Neural progenitor cell (in vitro differentiated cells): ENCODE data around the gene CACNB4. TPM values are rescaled to one million over a fixed set of nuclear protein-coding genes. Genes with fewer than 3 reads are reported as not detected.

Experiments used
- DNase-seq: peaks from one replicate; pipeline ENCODE4 v3.0.0-alpha.2; 2016; ENCODE audit warnings: low spot score
- H2AFZ ChIP-seq: fragments of 200-600 bp; sonication (generic); replicated peaks from 2 replicates; pipeline ENCODE4 v1.6.1; 2016; ENCODE audit warnings: antibody characterized with exemption
- H3F3A ChIP-seq: fragments of 200-600 bp; sonication (generic); 2 replicates; pipeline ENCODE4 v1.6.1; 2016; ENCODE audit warnings: antibody characterized with exemption, low read depth
- H3K27ac ChIP-seq: fragments of 200-600 bp; sonication (generic); 2 replicates; pipeline ENCODE4 v1.5.1; 2016; ENCODE audit warnings: mild to moderate bottlenecking
- H3K27me3 ChIP-seq: fragments of 200-600 bp; sonication (generic); 2 replicates; pipeline ENCODE4 v1.6.1; 2016; ENCODE audit warnings: mild to moderate bottlenecking, moderate library complexity
- H3K36me3 ChIP-seq: fragments of 200-600 bp; sonication (generic); 2 replicates; pipeline ENCODE4 v1.5.1; 2016
- H3K4me1 ChIP-seq: fragments of 200-600 bp; sonication (generic); 2 replicates; pipeline ENCODE4 v1.6.1; 2016; ENCODE audit warnings: mixed run types
- H3K4me2 ChIP-seq: fragments of 200-600 bp; sonication (generic); 2 replicates; pipeline ENCODE4 v1.6.1; 2016
- H3K4me3 ChIP-seq: fragments of 200-600 bp; sonication (generic); 2 replicates; pipeline ENCODE4 v1.5.1; 2016
- H3K79me2 ChIP-seq: fragments of 200-600 bp; sonication (generic); 2 replicates; pipeline ENCODE4 v1.6.1; 2016; ENCODE audit warnings: low read depth
- H3K9ac ChIP-seq: fragments of 200-600 bp; sonication (generic); 2 replicates; pipeline ENCODE4 v1.6.1; 2016
- H3K9me3 ChIP-seq: fragments of 200-600 bp; sonication (generic); 2 replicates; pipeline ENCODE4 v1.5.1; 2016; ENCODE audit warnings: low read depth
- H4K20me1 ChIP-seq: fragments of 200-600 bp; sonication (generic); 2 replicates; pipeline ENCODE4 v1.6.1; 2016; ENCODE audit warnings: low read depth
- H3K27ac Mint-ChIP-seq: 3 replicates; pipeline ENCODE4 v1.8.0; 2021; ENCODE audit warnings: mixed read lengths
- H3K27me3 Mint-ChIP-seq: 2 replicates; pipeline ENCODE4 v1.8.0; 2022; ENCODE audit warnings: low read depth, mild to moderate bottlenecking, inconsistent platforms, moderate library complexity, mixed read lengths; ENCODE audit not compliant: insufficient read depth
- H3K36me3 Mint-ChIP-seq: 3 replicates; pipeline ENCODE4 v1.8.0; 2021; ENCODE audit warnings: mixed read lengths
- H3K4me1 Mint-ChIP-seq: 3 replicates; pipeline ENCODE4 v1.8.0; 2021; ENCODE audit warnings: mixed read lengths
- H3K4me3 Mint-ChIP-seq: 3 replicates; pipeline ENCODE4 v1.8.0; 2021; ENCODE audit warnings: mild to moderate bottlenecking, moderate library complexity, mixed read lengths
- H3K9me3 Mint-ChIP-seq: 3 replicates; pipeline ENCODE4 v1.8.0; 2020; ENCODE audit warnings: mixed read lengths
- EZH2 ChIP-seq: fragments of 200-600 bp; sonication (generic); IDR thresholded peaks from 2 replicates; pipeline ENCODE4 v1.6.1; 2017; ENCODE audit warnings: antibody characterized with exemption, mild to moderate bottlenecking, moderate library complexity
- EZH2phosphoT487 ChIP-seq: fragments of 200-600 bp; sonication (generic); IDR thresholded peaks from 2 replicates; pipeline ENCODE4 v1.6.1; 2017; ENCODE audit warnings: antibody characterized with exemption
- total RNA-seq: library from RNA; depleted of rRNA; stranded (reverse); fragments of >200 nt; gene quantifications from 2 replicates; pipeline ENCODE4 v1.2.3, GENCODE V29; 2015; ENCODE audit warnings: low replicate concordance
- TF ChIP-seq, protein P1 (sequence below): fragments of 200-600 bp; sonication (generic); IDR thresholded peaks from 2 replicates; pipeline ENCODE4 v1.5.1; 2017; ENCODE audit warnings: antibody characterized with exemption, mild to moderate bottlenecking

CACNB4 gene
- total RNA-seq, 1 donor from 2014 or later, result 14.2 TPM

GRCh38 chr2:151979694-151980093 lies 119.2 kb downstream of the CACNB4 start:
- no peak overlapping the region for H3K27ac Mint-ChIP-seq
- no peak overlapping the region for H3K4me3 Mint-ChIP-seq
- TF ChIP-seq, protein P1, sequence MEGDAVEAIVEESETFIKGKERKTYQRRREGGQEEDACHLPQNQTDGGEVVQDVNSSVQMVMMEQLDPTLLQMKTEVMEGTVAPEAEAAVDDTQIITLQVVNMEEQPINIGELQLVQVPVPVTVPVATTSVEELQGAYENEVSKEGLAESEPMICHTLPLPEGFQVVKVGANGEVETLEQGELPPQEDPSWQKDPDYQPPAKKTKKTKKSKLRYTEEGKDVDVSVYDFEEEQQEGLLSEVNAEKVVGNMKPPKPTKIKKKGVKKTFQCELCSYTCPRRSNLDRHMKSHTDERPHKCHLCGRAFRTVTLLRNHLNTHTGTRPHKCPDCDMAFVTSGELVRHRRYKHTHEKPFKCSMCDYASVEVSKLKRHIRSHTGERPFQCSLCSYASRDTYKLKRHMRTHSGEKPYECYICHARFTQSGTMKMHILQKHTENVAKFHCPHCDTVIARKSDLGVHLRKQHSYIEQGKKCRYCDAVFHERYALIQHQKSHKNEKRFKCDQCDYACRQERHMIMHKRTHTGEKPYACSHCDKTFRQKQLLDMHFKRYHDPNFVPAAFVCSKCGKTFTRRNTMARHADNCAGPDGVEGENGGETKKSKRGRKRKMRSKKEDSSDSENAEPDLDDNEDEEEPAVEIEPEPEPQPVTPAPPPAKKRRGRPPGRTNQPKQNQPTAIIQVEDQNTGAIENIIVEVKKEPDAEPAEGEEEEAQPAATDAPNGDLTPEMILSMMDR, result no peak
- TF ChIP-seq EZH2 (no peak), EZH2phosphoT487 (no peak)

DNA sequence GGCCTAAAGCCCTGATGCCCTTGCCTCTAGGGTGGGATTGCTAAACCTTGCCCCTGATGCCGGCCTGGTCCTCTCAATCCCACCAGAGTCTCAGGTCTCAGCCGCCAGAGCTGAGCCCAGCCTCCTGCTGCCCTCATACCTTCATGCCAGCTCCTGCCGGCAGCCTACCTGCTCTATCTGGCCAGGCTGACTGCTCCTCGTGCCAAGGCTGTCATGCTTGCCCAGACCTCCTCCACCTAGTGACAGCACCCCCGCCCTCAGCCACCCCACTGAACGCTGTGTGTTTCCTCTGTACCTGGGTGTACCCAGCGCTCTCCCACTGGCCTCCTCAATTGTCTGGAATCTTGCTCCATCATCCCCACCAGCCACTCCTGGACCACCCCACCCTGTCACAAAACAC lies 120.1 kb downstream of the CACNB4 start:
- no peaks in the 10 kb centered on the region for H3K9me3 Mint-ChIP-seq
- no peaks in the 10 kb centered on the region for H3K79me2 ChIP-seq
- H3K27ac Mint-ChIP-seq, result peak overlapping the region; percentile 27
- H3K27me3 ChIP-seq, result no peaks in the 10 kb centered on the region
- H2AFZ ChIP-seq, result no peak overlapping the region
- H3K36me3 Mint-ChIP-seq, result no peaks in the 10 kb centered on the region
- H3K27ac ChIP-seq, result no peak overlapping the region
- no peaks in the 10 kb centered on the region for H3K9me3 ChIP-seq
- no peak for TF ChIP-seq EZH2phosphoT487
- TF ChIP-seq, protein P1, result no peak
- TF ChIP-seq EZH2, result no peak
- H3K27me3 Mint-ChIP-seq, result peaks cover 7% of the 10 kb centered on the region
- no peak overlapping the region for H3K9ac ChIP-seq
- no peaks in the 10 kb centered on the region for H4K20me1 ChIP-seq
- H3K4me1 ChIP-seq, result peaks cover 4% of the 10 kb centered on the region
- no peaks in the 10 kb centered on the region for H3F3A ChIP-seq
- peaks cover 8% of the 10 kb centered on the region for H3K4me1 Mint-ChIP-seq
- no peak overlapping the region for H3K4me3 Mint-ChIP-seq
- no peak for DNase-seq
- no peak overlapping the region for H3K4me2 ChIP-seq
- H3K4me3 ChIP-seq, result no peak overlapping the region
- H3K36me3 ChIP-seq, result no peaks in the 10 kb centered on the region

More at GRCh38 chr2:151979694-151980093, 119.2 kb downstream of the CACNB4 start:
- H3K9ac ChIP-seq, result no peak overlapping the region
- no peaks in the 10 kb centered on the region for H3K27me3 ChIP-seq
- no peak overlapping the region for H3K4me3 ChIP-seq
- no peaks in the 10 kb centered on the region for H3F3A ChIP-seq
- no peaks in the 10 kb centered on the region for H3K36me3 ChIP-seq
- no peaks in the 10 kb centered on the region for H3K4me1 ChIP-seq
- no peak overlapping the region for H3K4me2 ChIP-seq
- H4K20me1 ChIP-seq, result no peaks in the 10 kb centered on the region
- Mint-ChIP-seq H3K4me1 (no peaks in the 10 kb centered on the region), H3K36me3 (no peaks in the 10 kb centered on the region), H3K9me3 (no peaks in the 10 kb centered on the region), H3K27me3 (peaks cover 5% of the 10 kb centered on the region)
- no peaks in the 10 kb centered on the region for H3K9me3 ChIP-seq
- no peak for DNase-seq
- H3K27ac ChIP-seq, result no peak overlapping the region
- no peaks in the 10 kb centered on the region for H3K79me2 ChIP-seq
- no peak overlapping the region for H2AFZ ChIP-seq

DNA sequence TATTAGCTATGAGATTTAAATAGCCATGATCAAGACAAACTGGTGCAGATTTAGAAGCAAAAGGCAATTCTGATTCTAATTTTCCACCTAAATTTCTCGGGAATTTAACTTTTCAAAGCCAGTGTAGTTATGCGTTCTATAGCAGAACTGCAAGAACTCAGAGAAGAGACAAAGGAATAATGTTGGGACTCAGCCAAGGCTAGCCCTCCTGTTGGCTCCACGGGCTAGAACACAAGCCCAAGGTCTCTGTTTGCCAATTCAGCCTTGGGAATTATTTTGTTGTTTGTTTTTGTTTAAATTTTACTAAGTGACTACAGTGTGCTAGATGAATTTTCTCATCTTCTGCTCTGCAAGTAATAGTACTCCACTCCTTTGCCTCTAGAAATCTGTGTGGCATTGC lies 121.2 kb downstream of the CACNB4 start:
- no peak overlapping the region for H3K4me2 ChIP-seq
- H3F3A ChIP-seq, result no peaks in the 10 kb centered on the region
- no peaks in the 10 kb centered on the region for H3K36me3 ChIP-seq
- H3K9me3 Mint-ChIP-seq, result no peaks in the 10 kb centered on the region
- H3K27ac Mint-ChIP-seq, result no peak overlapping the region
- H3K4me3 Mint-ChIP-seq, result no peak overlapping the region
- H3K27me3 Mint-ChIP-seq, result peaks cover 7% of the 10 kb centered on the region
- H4K20me1 ChIP-seq, result no peaks in the 10 kb centered on the region
- H3K9ac ChIP-seq, result no peak overlapping the region
- H3K79me2 ChIP-seq, result no peaks in the 10 kb centered on the region
- no peak overlapping the region for H3K27ac ChIP-seq
- peaks cover 14% of the 10 kb centered on the region for H3K4me1 ChIP-seq
- H3K27me3 ChIP-seq, result no peaks in the 10 kb centered on the region
- DNase-seq, result no peak
- peaks cover 19% of the 10 kb centered on the region for H3K4me1 Mint-ChIP-seq
- no peak for TF ChIP-seq EZH2
- TF ChIP-seq EZH2phosphoT487, result no peak
- TF ChIP-seq, protein P1, result no peak
- H2AFZ ChIP-seq, result no peak overlapping the region
- H3K9me3 ChIP-seq, result no peaks in the 10 kb centered on the region
- no peak overlapping the region for H3K4me3 ChIP-seq
- H3K36me3 Mint-ChIP-seq, result no peaks in the 10 kb centered on the region

DNA sequence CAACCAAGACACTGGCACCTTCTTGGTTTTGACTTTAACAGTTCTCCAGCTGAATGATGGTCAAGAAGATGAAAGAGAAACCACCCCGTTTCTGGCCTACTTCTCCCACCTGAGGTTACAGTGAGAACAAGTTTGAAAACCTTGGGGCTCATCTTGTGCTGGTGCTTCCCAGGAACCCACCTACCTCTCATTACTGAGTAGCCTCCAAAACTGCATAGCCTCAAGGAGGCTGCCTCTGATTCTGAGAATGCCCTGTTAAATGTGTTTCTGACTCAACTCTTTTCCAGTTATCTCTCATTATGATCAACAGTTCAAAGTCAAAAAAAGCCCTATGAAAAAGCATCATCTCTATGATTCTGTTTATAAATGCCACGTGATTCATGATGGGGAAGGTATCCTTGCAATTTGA lies 121.9 kb downstream of the CACNB4 start:
- no peaks in the 10 kb centered on the region for H3K9me3 ChIP-seq
- H3K27ac ChIP-seq, result no peak overlapping the region
- no peaks in the 10 kb centered on the region for H3K9me3 Mint-ChIP-seq
- H3K4me1 ChIP-seq, result peaks cover 14% of the 10 kb centered on the region
- H3K4me2 ChIP-seq, result no peak overlapping the region
- no peaks in the 10 kb centered on the region for H3F3A ChIP-seq
- H3K36me3 Mint-ChIP-seq, result no peaks in the 10 kb centered on the region
- H3K4me3 ChIP-seq, result no peak overlapping the region
- H3K27me3 ChIP-seq, result no peaks in the 10 kb centered on the region
- H3K79me2 ChIP-seq, result no peaks in the 10 kb centered on the region
- H2AFZ ChIP-seq, result no peak overlapping the region
- H3K4me1 Mint-ChIP-seq, result peaks cover 23% of the 10 kb centered on the region
- H3K4me3 Mint-ChIP-seq, result no peak overlapping the region
- H4K20me1 ChIP-seq, result no peaks in the 10 kb centered on the region
- no peaks in the 10 kb centered on the region for H3K36me3 ChIP-seq
- no peak for DNase-seq
- H3K9ac ChIP-seq, result no peak overlapping the region
- H3K27ac Mint-ChIP-seq, result no peak overlapping the region
- peaks cover 7% of the 10 kb centered on the region for H3K27me3 Mint-ChIP-seq
- TF ChIP-seq EZH2phosphoT487, result no peak
- TF ChIP-seq, protein P1, result no peak
